NCI-H146 (cell line): ENCODE measurements around the gene SMIM22.
"Not testable (repeated sequence)": the region's sequence is repeated elsewhere in the genome, so short reads cannot be mapped to it uniquely, and the experiment has no call there.

Source experiments
- DNase-seq: peaks from one replicate; lab custom pipeline; 2025; lab: John Stamatoyannopoulos, UW

SMIM22 gene

GRCh38 chr16:4768549-4769305 lies 26.4 kb upstream of the SMIM22 start:
- peak; percentile 97 for DNase-seq

- no peak for DNase-seq
These were observed 25.9 kb upstream of the SMIM22 start for GRCh38 chr16:4769306-4769638.

GRCh38 chr16:4771646-4772045 lies 23.5 kb upstream of the SMIM22 start:
- no peak for DNase-seq

GRCh38 chr16:4772351-4772750 lies 22.8 kb upstream of the SMIM22 start:
- DNase-seq: no peak

- DNase-seq: no peak
These were observed 20.2 kb upstream of the SMIM22 start for GRCh38 chr16:4775005-4775404.

- DNase-seq: no peak
These were observed 18.9 kb upstream of the SMIM22 start for GRCh38 chr16:4776141-4776705.

- no peak for DNase-seq
These were observed 17.7 kb upstream of the SMIM22 start for GRCh38 chr16:4777339-4778049.

GRCh38 chr16:4778050-4778392 lies 17.1 kb upstream of the SMIM22 start:
- DNase-seq: no peak

- DNase-seq: no peak
These were observed 14.9 kb upstream of the SMIM22 start for GRCh38 chr16:4780235-4780634.

- no peak for DNase-seq
These were observed 11.8 kb upstream of the SMIM22 start for GRCh38 chr16:4783251-4783950.

- DNase-seq: no peak
These were observed 11.2 kb upstream of the SMIM22 start for GRCh38 chr16:4783951-4784336.

GRCh38 chr16:4784444-4784987 lies 10.7 kb upstream of the SMIM22 start:
- not testable (repeated sequence) for DNase-seq

- DNase-seq: no peak
These were observed 9.3 kb upstream of the SMIM22 start for GRCh38 chr16:4785758-4786433.

GRCh38 chr16:4787068-4787467 lies 8.1 kb upstream of the SMIM22 start:
- DNase-seq: no peak

GRCh38 chr16:4787627-4788482 lies 7.3 kb upstream of the SMIM22 start, which contains the start of gene SEPTIN12:
TSS of gene SEPTIN12 (minus strand) at chr16:4788345. CDS start at chr16:4787645, 700 bp downstream.
- DNase-seq: peak; percentile 57

- no peak for DNase-seq
These were observed 6.7 kb upstream of the SMIM22 start for GRCh38 chr16:4788489-4788889.

- no peak for DNase-seq
These were observed 6.3 kb upstream of the SMIM22 start for GRCh38 chr16:4788910-4789309.

- no peak for DNase-seq
These were observed 4.9 kb upstream of the SMIM22 start for GRCh38 chr16:4790261-4790660.

GRCh38 chr16:4790871-4791270 lies 4.3 kb upstream of the SMIM22 start:
- no peak for DNase-seq

GRCh38 chr16:4792951-4793513 lies 2.1 kb upstream of the SMIM22 start:
- no peak for DNase-seq
